T-helper 17 cell (primary cell): ENCODE results near the gene ELP5. TPM values are rescaled to one million over a fixed set of nuclear protein-coding genes. Genes with fewer than 3 reads are reported as not detected.

Experiments used
- total RNA-seq, 4 donors: library from RNA in 2 of 4; stranded (reverse) in 2 of 4; gene quantifications; one replicate each; pipeline ENCODE4 v1.2.3 and lab custom pipeline; 2022 to 2026

ELP5 gene
- total RNA-seq, 2 donors from 2014 or later, result 43.0 to 51.0 TPM

Other genes with a start within 250 kb of the ELP5 start
- 100 to 1,000 TPM; 141 to 150 TPM for gene RNASEK, start 239.6 kb upstream of the ELP5 start, total RNA-seq
- gene BCL6B, start 229.2 kb upstream of the ELP5 start, total RNA-seq, result under 1 TPM in 1 of 2 donors, not detected in 1; 0.17 TPM
- 1 to 10 TPM; 3.3 to 4.6 TPM for gene SLC16A13, start 216.2 kb upstream of the ELP5 start, total RNA-seq
- gene SLC16A11, start 208.1 kb upstream of the ELP5 start, total RNA-seq, result under 1 TPM in 1 of 2 donors, not detected in 1; 0.40 TPM
- gene CLEC10A, start 172.0 kb upstream of the ELP5 start, total RNA-seq, result 1 to 10 TPM in 1 of 2 donors, under 1 TPM in 1; 0.40 to 7.1 TPM
- gene ASGR2, start 137.4 kb upstream of the ELP5 start, total RNA-seq, result under 1 TPM; 0.67 to 0.78 TPM
- gene ASGR1, start 72.8 kb upstream of the ELP5 start, total RNA-seq, result under 1 TPM; 0.42 to 0.92 TPM
- gene DLG4, start 32.4 kb upstream of the ELP5 start, total RNA-seq, result 10 to 100 TPM in 1 of 2 donors, 1 to 10 TPM in 1; 9.8 to 16.1 TPM
- gene ACADVL, start 32.3 kb upstream of the ELP5 start, total RNA-seq, result 100 to 1,000 TPM; 268 to 279 TPM
- 10 to 100 TPM; 37.0 to 46.9 TPM for gene DVL2, start 17.7 kb upstream of the ELP5 start, total RNA-seq
- 10 to 100 TPM; 19.2 to 23.2 TPM for gene PHF23, start 12.8 kb upstream of the ELP5 start, total RNA-seq
- gene GABARAP, start 9.8 kb upstream of the ELP5 start, total RNA-seq, result 100 to 1,000 TPM; 212 to 247 TPM
- gene CTDNEP1, start 481 bp upstream of the ELP5 start, total RNA-seq, result 100 to 1,000 TPM; 112 to 115 TPM
- gene CLDN7, start 10.3 kb downstream of the ELP5 start, total RNA-seq, result 1 to 10 TPM in 1 of 2 donors, under 1 TPM in 1; 0.78 to 1.2 TPM
- not detected for gene SLC2A4, start 29.5 kb downstream of the ELP5 start, total RNA-seq
- not detected for gene YBX2, start 42.4 kb downstream of the ELP5 start, total RNA-seq
- gene EIF5A, start 55.4 kb downstream of the ELP5 start, total RNA-seq, result 100 to 1,000 TPM; 496 to 601 TPM
- 100 to 1,000 TPM in 1 of 2 donors, 10 to 100 TPM in 1; 96.5 to 104 TPM for gene GPS2, start 63.1 kb downstream of the ELP5 start, total RNA-seq
- gene NEURL4, start 77.1 kb downstream of the ELP5 start, total RNA-seq, result 10 to 100 TPM; 29.9 to 43.8 TPM
- gene ACAP1, start 84.3 kb downstream of the ELP5 start, total RNA-seq, result 100 to 1,000 TPM; 641 to 702 TPM
- 1 to 10 TPM; 1.6 to 2.7 TPM for gene KCTD11, start 99.9 kb downstream of the ELP5 start, total RNA-seq
- not detected for gene TMEM95, start 102.9 kb downstream of the ELP5 start, total RNA-seq
- gene TNK1, start 128.9 kb downstream of the ELP5 start, total RNA-seq, result 1 to 10 TPM; 4.8 to 5.9 TPM
- gene PLSCR3, start 142.3 kb downstream of the ELP5 start, total RNA-seq, result 100 to 1,000 TPM; 120 to 126 TPM
- gene TMEM256, start 151.9 kb downstream of the ELP5 start, total RNA-seq, result 10 to 100 TPM; 27.3 to 31.7 TPM
- 1 to 10 TPM; 5.1 to 6.5 TPM for gene NLGN2, start 155.6 kb downstream of the ELP5 start, total RNA-seq
- gene SPEM1, start 168.1 kb downstream of the ELP5 start, total RNA-seq, result not detected
- gene SPEM2, start 173.4 kb downstream of the ELP5 start, total RNA-seq, result not detected
- not detected for gene SPEM3, start 176.6 kb downstream of the ELP5 start, total RNA-seq
- gene TMEM102, start 183.2 kb downstream of the ELP5 start, total RNA-seq, result 10 to 100 TPM; 12.6 to 13.2 TPM
- 1 to 10 TPM; 2.0 to 2.6 TPM for gene FGF11, start 187.3 kb downstream of the ELP5 start, total RNA-seq
- 1 to 10 TPM; 7.0 to 7.2 TPM for gene CHRNB1, start 192.8 kb downstream of the ELP5 start, total RNA-seq
- 10 to 100 TPM; 44.9 to 49.5 TPM for gene ZBTB4, start 227.4 kb downstream of the ELP5 start, total RNA-seq
- not detected for gene SLC35G6, start 229.2 kb downstream of the ELP5 start, total RNA-seq
- gene POLR2A, start 232.2 kb downstream of the ELP5 start, total RNA-seq, result 100 to 1,000 TPM; 553 to 572 TPM